Gastrocnemius medialis (tissue), 4 donors: ENCODE measurements around the gene MEF2A.

Source experiments
- CTCF ChIP-seq, 5 experiments: fragments of 450-650 bp in 3 of 5; fragments of 200-600 bp in 2 of 5; sonication (generic) in 2 of 5; IDR thresholded peaks in 4 of 5; conservative IDR thresholded peaks in 1 of 5; 1 replicate in 4 of 5; 2 replicates in 1 of 5; pipeline ENCODE4 v1.5.1; 2016 to 2019; ENCODE audit warnings: antibody characterized with exemption in 5 of 5, mild to moderate bottlenecking in 3 of 5, moderate library complexity in 3 of 5
- POLR2A ChIP-seq, 2 donors: fragments of 450-650 bp; IDR thresholded peaks; one replicate each; pipeline ENCODE4 v1.6.1; 2017; ENCODE audit warnings: antibody characterized with exemption in 2 of 2, mild to moderate bottlenecking in 2 of 2, moderate library complexity in 2 of 2

DNA sequence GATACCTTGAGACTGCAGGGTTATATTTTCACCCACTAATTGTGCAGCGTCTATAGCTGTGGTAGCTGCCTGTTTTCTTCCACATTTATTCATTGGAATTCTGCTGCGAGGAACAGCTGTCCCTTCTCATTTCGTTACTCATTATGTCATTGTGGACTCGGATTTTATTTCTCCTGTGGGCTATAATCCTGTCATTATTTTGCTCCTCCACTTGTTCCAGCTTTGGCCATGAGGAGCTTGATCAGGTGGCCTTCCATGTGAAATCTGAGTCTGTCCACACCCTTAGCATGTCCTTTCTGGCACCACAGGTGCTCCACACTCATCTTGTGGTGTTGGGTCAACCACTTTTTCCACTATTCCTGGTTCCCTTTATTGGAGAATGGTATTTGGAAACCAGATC, 152.6 kb downstream of the MEF2A start:
- TF ChIP-seq CTCF (IDR thresholded peaks at IDR 0.05 in 4 of 5, conservative IDR thresholded peaks at IDR 0.05 in 1 of 5) (no peak), POLR2A (IDR thresholded peaks at IDR 0.05) (no peak)
